ENCODE measurements around the gene RPL35.
A peak's percentile ranks its signal among the peaks of the same experiment; 100 is the strongest.

Gene RPL35

GRCh38 chr9:124861342-124862229 is at the start of gene RPL35, which contains the start of gene ARPC5L:
RPL35 (minus strand) TSS chr9:124861957; CDS start chr9:124861912, 45 bp downstream.
ARPC5L (plus strand) TSS chr9:124862130; CDS start chr9:124869291, 7,161 bp downstream.
- no peaks in the 10 kb centered on the region for H3K9me3 ChIP-seq (ENCODE audit: control insufficient read depth, low read length)
- H3K4me3 ChIP-seq (ENCODE audit: low read length), result peak within 1 kb of the TSS; percentile 82
- H3K4me1 ChIP-seq (ENCODE audit: control insufficient read depth, insufficient read depth, low read length), result peaks cover 22% of the 10 kb centered on the region
- peaks cover 21% of the 10 kb centered on the region for H3K36me3 ChIP-seq (ENCODE audit: control insufficient read depth, insufficient read depth, low read length)
- no peaks in the 10 kb centered on the region for H3K27me3 ChIP-seq (ENCODE audit: control insufficient read depth, insufficient read depth, low read length)
- H3K9ac ChIP-seq (ENCODE audit: low read length), result peak within 1 kb of the TSS; percentile 75

GRCh38 chr9:124908098-124908497 is 46.3 kb upstream of the RPL35 start:
- Histone ChIP-seq H3K4me3 (ENCODE audit: low read length) (no peak overlapping the region), H3K9me3 (ENCODE audit: control insufficient read depth, low read length) (no peaks in the 10 kb centered on the region), H3K27me3 (ENCODE audit: control insufficient read depth, insufficient read depth, low read length) (no peaks in the 10 kb centered on the region), H3K4me1 (ENCODE audit: control insufficient read depth, insufficient read depth, low read length) (no peaks in the 10 kb centered on the region), H3K9ac (ENCODE audit: low read length) (no peak overlapping the region), H3K36me3 (ENCODE audit: control insufficient read depth, insufficient read depth, low read length) (no peaks in the 10 kb centered on the region)

- no peaks in the 10 kb centered on the region for H3K27me3 ChIP-seq (ENCODE audit: control insufficient read depth, insufficient read depth, low read length)
- no peaks in the 10 kb centered on the region for H3K36me3 ChIP-seq (ENCODE audit: control insufficient read depth, insufficient read depth, low read length)
- H3K9me3 ChIP-seq (ENCODE audit: control insufficient read depth, low read length), result no peaks in the 10 kb centered on the region
- no peaks in the 10 kb centered on the region for H3K4me1 ChIP-seq (ENCODE audit: control insufficient read depth, insufficient read depth, low read length)
- H3K4me3 ChIP-seq (ENCODE audit: low read length), result no peak overlapping the region
- H3K9ac ChIP-seq (ENCODE audit: low read length), result no peak overlapping the region
Measured at GRCh38 chr9:124906966-124907365, 45.2 kb upstream of the RPL35 start.

GRCh38 chr9:124899845-124900244 is 38.1 kb upstream of the RPL35 start:
- Histone ChIP-seq H3K9ac (ENCODE audit: low read length) (no peak overlapping the region), H3K4me1 (ENCODE audit: control insufficient read depth, insufficient read depth, low read length) (no peaks in the 10 kb centered on the region), H3K9me3 (ENCODE audit: control insufficient read depth, low read length) (no peaks in the 10 kb centered on the region), H3K27me3 (ENCODE audit: control insufficient read depth, insufficient read depth, low read length) (no peaks in the 10 kb centered on the region), H3K4me3 (ENCODE audit: low read length) (no peak overlapping the region), H3K36me3 (ENCODE audit: control insufficient read depth, insufficient read depth, low read length) (peaks cover under 1% of the 10 kb centered on the region)

- no peaks in the 10 kb centered on the region for H3K27me3 ChIP-seq (ENCODE audit: control insufficient read depth, insufficient read depth, low read length)
- H3K36me3 ChIP-seq (ENCODE audit: control insufficient read depth, insufficient read depth, low read length), result peaks cover 13% of the 10 kb centered on the region
- H3K9ac ChIP-seq (ENCODE audit: low read length), result no peak overlapping the region
- H3K4me3 ChIP-seq (ENCODE audit: low read length), result no peak overlapping the region
- no peaks in the 10 kb centered on the region for H3K4me1 ChIP-seq (ENCODE audit: control insufficient read depth, insufficient read depth, low read length)
- no peaks in the 10 kb centered on the region for H3K9me3 ChIP-seq (ENCODE audit: control insufficient read depth, low read length)
Measured at GRCh38 chr9:124897570-124898460, 36.1 kb upstream of the RPL35 start.

- Histone ChIP-seq H3K4me3 (ENCODE audit: low read length) (no peak overlapping the region), H3K9ac (ENCODE audit: low read length) (no peak overlapping the region), H3K36me3 (ENCODE audit: control insufficient read depth, insufficient read depth, low read length) (peaks cover 13% of the 10 kb centered on the region), H3K27me3 (ENCODE audit: control insufficient read depth, insufficient read depth, low read length) (no peaks in the 10 kb centered on the region), H3K4me1 (ENCODE audit: control insufficient read depth, insufficient read depth, low read length) (no peaks in the 10 kb centered on the region), H3K9me3 (ENCODE audit: control insufficient read depth, low read length) (no peaks in the 10 kb centered on the region)
Measured at GRCh38 chr9:124894741-124895170, 33.0 kb upstream of the RPL35 start.

GRCh38 chr9:124894035-124894740 is 32.4 kb upstream of the RPL35 start:
- Histone ChIP-seq H3K36me3 (ENCODE audit: control insufficient read depth, insufficient read depth, low read length) (peaks cover 13% of the 10 kb centered on the region), H3K9ac (ENCODE audit: low read length) (no peak overlapping the region)

GRCh38 chr9:124890179-124890578 is 28.4 kb upstream of the RPL35 start:
- Histone ChIP-seq H3K9me3 (ENCODE audit: control insufficient read depth, low read length) (no peaks in the 10 kb centered on the region), H3K36me3 (ENCODE audit: control insufficient read depth, insufficient read depth, low read length) (peaks cover 23% of the 10 kb centered on the region), H3K27me3 (ENCODE audit: control insufficient read depth, insufficient read depth, low read length) (no peaks in the 10 kb centered on the region)

More at GRCh38 chr9:124894035-124894740, 32.4 kb upstream of the RPL35 start:
- Histone ChIP-seq H3K4me3 (ENCODE audit: low read length) (no peak overlapping the region), H3K4me1 (ENCODE audit: control insufficient read depth, insufficient read depth, low read length) (no peaks in the 10 kb centered on the region), H3K27me3 (ENCODE audit: control insufficient read depth, insufficient read depth, low read length) (no peaks in the 10 kb centered on the region), H3K9me3 (ENCODE audit: control insufficient read depth, low read length) (no peaks in the 10 kb centered on the region)

GRCh38 chr9:124889006-124889405 is 27.2 kb upstream of the RPL35 start:
- no peak overlapping the region for H3K9ac ChIP-seq (ENCODE audit: low read length)
- no peaks in the 10 kb centered on the region for H3K27me3 ChIP-seq (ENCODE audit: control insufficient read depth, insufficient read depth, low read length)
- H3K9me3 ChIP-seq (ENCODE audit: control insufficient read depth, low read length), result no peaks in the 10 kb centered on the region
- no peaks in the 10 kb centered on the region for H3K4me1 ChIP-seq (ENCODE audit: control insufficient read depth, insufficient read depth, low read length)
- peaks cover 14% of the 10 kb centered on the region for H3K36me3 ChIP-seq (ENCODE audit: control insufficient read depth, insufficient read depth, low read length)
- H3K4me3 ChIP-seq (ENCODE audit: low read length), result no peak overlapping the region

More at GRCh38 chr9:124890179-124890578, 28.4 kb upstream of the RPL35 start:
- Histone ChIP-seq H3K4me3 (ENCODE audit: low read length) (no peak overlapping the region), H3K4me1 (ENCODE audit: control insufficient read depth, insufficient read depth, low read length) (no peaks in the 10 kb centered on the region), H3K9ac (ENCODE audit: low read length) (no peak overlapping the region)

- H3K27me3 ChIP-seq (ENCODE audit: control insufficient read depth, insufficient read depth, low read length), result no peaks in the 10 kb centered on the region
- H3K9ac ChIP-seq (ENCODE audit: low read length), result no peak overlapping the region
- no peaks in the 10 kb centered on the region for H3K9me3 ChIP-seq (ENCODE audit: control insufficient read depth, low read length)
- H3K36me3 ChIP-seq (ENCODE audit: control insufficient read depth, insufficient read depth, low read length), result peaks cover 10% of the 10 kb centered on the region
- H3K4me1 ChIP-seq (ENCODE audit: control insufficient read depth, insufficient read depth, low read length), result no peaks in the 10 kb centered on the region
- H3K4me3 ChIP-seq (ENCODE audit: low read length), result no peak overlapping the region
Measured at GRCh38 chr9:124887832-124888231, 26.1 kb upstream of the RPL35 start.

- H3K4me3 ChIP-seq (ENCODE audit: low read length), result no peak overlapping the region
- peaks cover 10% of the 10 kb centered on the region for H3K36me3 ChIP-seq (ENCODE audit: control insufficient read depth, insufficient read depth, low read length)
- no peak overlapping the region for H3K9ac ChIP-seq (ENCODE audit: low read length)
- H3K27me3 ChIP-seq (ENCODE audit: control insufficient read depth, insufficient read depth, low read length), result no peaks in the 10 kb centered on the region
- H3K9me3 ChIP-seq (ENCODE audit: control insufficient read depth, low read length), result no peaks in the 10 kb centered on the region
- no peaks in the 10 kb centered on the region for H3K4me1 ChIP-seq (ENCODE audit: control insufficient read depth, insufficient read depth, low read length)
Measured at GRCh38 chr9:124886866-124887492, 25.2 kb upstream of the RPL35 start.
